SH-SY5Y (cell line): ENCODE results near the gene CYTH3.

Experiments used
- GATA2 ChIP-seq: IDR thresholded peaks from 2 replicates; pipeline ENCODE4 v1.6.1; 2011; ENCODE audit warnings: mild to moderate bottlenecking, low read depth, low read length
- GATA3 ChIP-seq: IDR thresholded peaks from 2 replicates; pipeline ENCODE4 v1.6.1; 2011; ENCODE audit warnings: low read depth, mild to moderate bottlenecking, low read length, moderate library complexity

GRCh38 chr7:6178298-6179029, 94.0 kb downstream of the CYTH3 start:
- TF ChIP-seq GATA3 (no peak), GATA2 (no peak)
